ENCODE data around the gene LMNB1.

LMNB1 gene

DNA sequence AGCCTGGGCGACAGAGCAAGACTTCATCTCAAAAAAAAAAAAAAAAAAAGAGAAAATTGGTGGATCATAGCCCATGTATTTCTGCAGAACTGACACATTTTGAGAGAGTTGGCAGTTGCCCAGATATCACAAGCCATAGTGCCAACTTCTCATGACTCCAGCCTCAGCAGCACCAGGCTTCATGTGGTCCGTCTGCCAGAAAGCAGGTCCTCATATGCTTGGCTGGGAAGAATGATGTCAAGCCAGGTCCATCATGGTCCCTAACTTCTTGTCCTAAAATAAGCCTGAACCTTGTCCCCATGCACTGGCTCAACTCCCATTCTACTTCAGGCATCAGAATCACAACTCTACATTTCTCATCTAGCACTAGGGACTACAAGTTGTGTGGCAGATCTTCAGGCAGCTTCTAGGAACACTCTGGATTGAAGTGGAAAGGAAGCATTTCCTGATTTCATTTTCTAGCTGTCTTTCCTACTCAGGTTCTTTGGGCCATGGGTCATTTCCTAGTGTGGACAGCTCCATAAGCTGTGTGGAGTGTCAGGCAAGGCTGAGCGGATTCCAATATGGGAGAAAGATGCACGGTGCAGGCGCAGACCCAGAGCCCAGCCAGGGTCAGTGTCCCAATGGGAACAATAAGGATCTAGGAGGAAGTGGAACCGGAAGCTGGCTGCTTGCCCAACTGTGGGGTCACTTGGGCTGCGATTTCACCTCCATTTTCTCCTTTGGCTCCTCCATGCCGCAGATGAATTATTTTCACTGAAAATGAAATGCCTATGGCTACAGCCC is 90.1 kb downstream of the LMNB1 start:
- no peaks in the 10 kb centered on the region for H3K27me3 ChIP-seq (replicated peaks; ENCODE audit: control insufficient read depth, insufficient read depth, low read length)
- TF ChIP-seq, protein P1, sequence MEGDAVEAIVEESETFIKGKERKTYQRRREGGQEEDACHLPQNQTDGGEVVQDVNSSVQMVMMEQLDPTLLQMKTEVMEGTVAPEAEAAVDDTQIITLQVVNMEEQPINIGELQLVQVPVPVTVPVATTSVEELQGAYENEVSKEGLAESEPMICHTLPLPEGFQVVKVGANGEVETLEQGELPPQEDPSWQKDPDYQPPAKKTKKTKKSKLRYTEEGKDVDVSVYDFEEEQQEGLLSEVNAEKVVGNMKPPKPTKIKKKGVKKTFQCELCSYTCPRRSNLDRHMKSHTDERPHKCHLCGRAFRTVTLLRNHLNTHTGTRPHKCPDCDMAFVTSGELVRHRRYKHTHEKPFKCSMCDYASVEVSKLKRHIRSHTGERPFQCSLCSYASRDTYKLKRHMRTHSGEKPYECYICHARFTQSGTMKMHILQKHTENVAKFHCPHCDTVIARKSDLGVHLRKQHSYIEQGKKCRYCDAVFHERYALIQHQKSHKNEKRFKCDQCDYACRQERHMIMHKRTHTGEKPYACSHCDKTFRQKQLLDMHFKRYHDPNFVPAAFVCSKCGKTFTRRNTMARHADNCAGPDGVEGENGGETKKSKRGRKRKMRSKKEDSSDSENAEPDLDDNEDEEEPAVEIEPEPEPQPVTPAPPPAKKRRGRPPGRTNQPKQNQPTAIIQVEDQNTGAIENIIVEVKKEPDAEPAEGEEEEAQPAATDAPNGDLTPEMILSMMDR (IDR thresholded peaks at IDR 0.05; ENCODE audit: insufficient read depth, low read length, poor library complexity, severe bottlenecking) = no peak
- no peak for DNase-seq (ENCODE audit: extremely low read depth, insufficient read length)
- no peak overlapping the region for H3K4me3 ChIP-seq (replicated peaks; ENCODE audit: low read depth, low read length)
- H3K36me3 ChIP-seq (ENCODE audit: control insufficient read depth, insufficient read depth, low read length) = no peaks in the 10 kb centered on the region

DNA sequence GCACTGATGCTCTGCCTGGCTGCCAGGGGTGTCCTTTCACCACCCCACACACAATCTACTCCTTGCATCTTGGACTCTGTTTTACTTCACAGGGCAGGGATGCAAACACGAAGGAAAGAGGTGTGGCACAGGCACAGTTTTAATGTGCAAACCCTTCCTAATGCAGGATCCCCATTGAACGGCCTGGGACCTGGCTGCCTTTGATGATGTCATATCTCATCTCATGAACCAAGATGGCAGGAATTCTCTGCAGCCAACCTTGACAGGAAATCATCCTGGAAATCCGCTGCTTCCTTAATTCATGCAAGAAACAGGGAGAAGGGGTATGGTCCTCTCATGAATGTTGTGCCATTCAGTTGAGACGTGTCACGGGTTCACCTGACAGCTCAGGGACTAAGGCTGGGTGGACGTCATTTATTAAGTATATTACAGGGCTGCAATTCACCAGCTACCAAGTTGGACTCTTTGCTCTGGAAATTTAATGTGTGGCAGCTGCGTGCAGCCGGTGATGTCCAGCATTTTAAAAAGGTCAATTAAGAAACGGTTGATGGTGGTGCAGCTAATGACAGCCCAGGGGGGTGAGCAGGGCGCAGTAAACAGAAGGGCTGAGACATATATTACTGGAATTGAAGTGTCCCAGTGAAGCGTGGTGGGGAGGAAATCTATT is 91.5 kb downstream of the LMNB1 start:
- TF ChIP-seq, protein P1 (IDR thresholded peaks at IDR 0.05; ENCODE audit: insufficient read depth, low read length, poor library complexity, severe bottlenecking) = no peak
- Histone ChIP-seq H3K36me3 (ENCODE audit: control insufficient read depth, insufficient read depth, low read length) (no peaks in the 10 kb centered on the region), H3K4me3 (replicated peaks; ENCODE audit: low read depth, low read length) (no peak overlapping the region), H3K27me3 (replicated peaks; ENCODE audit: control insufficient read depth, insufficient read depth, low read length) (no peaks in the 10 kb centered on the region)
- DNase-seq (ENCODE audit: extremely low read depth, insufficient read length) = no peak

DNA sequence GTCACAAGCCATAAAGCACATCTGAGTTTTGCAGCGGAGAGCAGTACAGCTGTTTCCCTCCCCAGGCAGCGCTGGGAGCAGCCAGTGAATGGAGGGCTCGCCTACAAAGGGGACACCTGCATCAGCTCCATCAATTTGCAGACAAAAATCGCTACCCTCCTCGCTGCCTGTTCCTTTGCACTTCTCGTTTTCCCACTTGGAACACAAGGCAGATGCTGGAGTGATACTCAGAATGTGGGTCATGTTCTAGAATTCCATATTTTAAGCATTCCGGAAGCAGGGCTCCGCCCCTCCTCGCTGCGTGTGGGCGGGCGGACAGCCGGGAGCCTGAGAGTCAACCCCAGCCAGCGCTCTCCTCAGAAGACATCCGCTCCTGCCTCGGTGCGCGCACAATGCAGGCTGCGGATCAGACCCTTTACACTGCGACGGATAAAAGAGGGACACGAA is 92.1 kb downstream of the LMNB1 start:
- Histone ChIP-seq H3K36me3 (ENCODE audit: control insufficient read depth, insufficient read depth, low read length) (no peaks in the 10 kb centered on the region), H3K27me3 (replicated peaks; ENCODE audit: control insufficient read depth, insufficient read depth, low read length) (no peaks in the 10 kb centered on the region), H3K4me3 (replicated peaks; ENCODE audit: low read depth, low read length) (no peak overlapping the region)
- TF ChIP-seq, protein P1 (IDR thresholded peaks at IDR 0.05; ENCODE audit: insufficient read depth, low read length, poor library complexity, severe bottlenecking) = no peak
- DNase-seq (ENCODE audit: extremely low read depth, insufficient read length) = peak; percentile 13

DNA sequence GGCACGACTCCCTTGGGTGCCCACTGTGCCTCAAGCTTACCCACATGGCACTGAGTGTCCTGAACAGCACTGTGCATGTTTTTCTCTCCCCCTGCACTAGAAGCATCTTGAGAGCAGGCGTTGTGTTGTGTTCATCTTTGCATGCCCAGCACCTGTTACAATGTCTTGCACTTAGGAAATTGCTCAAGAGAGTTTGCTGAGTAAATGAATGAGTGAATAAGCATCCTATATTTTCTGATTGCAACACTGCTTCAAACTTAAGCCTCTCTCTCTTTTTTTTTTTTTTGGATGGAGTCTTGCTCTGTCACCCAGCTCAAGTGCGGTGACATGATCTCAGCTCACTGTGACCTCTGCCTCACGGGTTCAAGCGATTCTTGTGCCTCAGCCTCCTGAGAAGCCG is 94.5 kb downstream of the LMNB1 start:
- H3K27me3 ChIP-seq (replicated peaks; ENCODE audit: control insufficient read depth, insufficient read depth, low read length) = no peaks in the 10 kb centered on the region
- TF ChIP-seq, protein P1 (IDR thresholded peaks at IDR 0.05; ENCODE audit: insufficient read depth, low read length, poor library complexity, severe bottlenecking) = no peak
- H3K36me3 ChIP-seq (ENCODE audit: control insufficient read depth, insufficient read depth, low read length) = no peaks in the 10 kb centered on the region
- H3K4me3 ChIP-seq (replicated peaks; ENCODE audit: low read depth, low read length) = no peak overlapping the region
- DNase-seq (ENCODE audit: extremely low read depth, insufficient read length) = no peak

DNA sequence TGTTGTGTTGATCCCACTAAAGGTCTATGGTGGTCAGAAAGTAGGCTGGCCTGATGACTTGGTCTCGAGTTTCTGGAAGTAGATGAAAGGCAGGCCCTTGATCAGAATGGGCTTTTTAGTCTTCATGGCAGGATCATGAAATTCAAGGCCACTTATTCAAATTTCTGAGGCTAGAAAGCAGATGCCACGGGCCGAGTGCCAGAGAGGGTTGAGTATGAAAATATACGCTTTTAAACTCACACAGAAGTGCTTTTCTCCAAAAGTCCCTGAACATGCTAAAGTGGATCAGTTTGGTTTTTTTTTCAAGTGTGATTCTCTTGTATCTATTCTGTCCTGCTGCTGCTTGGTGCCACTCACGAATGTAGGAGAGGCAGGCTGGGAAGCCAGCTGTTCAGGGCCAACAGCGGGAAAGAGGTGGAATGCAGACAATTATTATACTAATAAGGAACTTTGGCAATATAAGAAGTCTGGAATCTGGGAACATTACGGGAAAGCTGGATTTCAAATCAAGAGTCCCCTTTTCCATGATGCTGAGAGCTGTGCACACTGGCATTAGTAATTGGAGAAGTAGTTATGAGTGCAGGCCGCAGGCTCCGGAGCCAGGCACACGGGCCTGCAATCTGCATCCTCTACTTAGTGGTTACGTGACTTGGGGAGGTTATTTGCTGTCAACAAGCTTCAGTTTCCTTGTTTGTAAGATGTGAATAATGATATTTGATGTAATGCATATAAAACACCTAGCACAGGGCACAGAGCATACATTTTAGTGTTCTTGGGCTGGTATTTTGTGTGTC is 95.8 kb downstream of the LMNB1 start:
- Histone ChIP-seq H3K4me3 (replicated peaks; ENCODE audit: low read depth, low read length) (no peak overlapping the region), H3K27me3 (replicated peaks; ENCODE audit: control insufficient read depth, insufficient read depth, low read length) (no peaks in the 10 kb centered on the region), H3K36me3 (ENCODE audit: control insufficient read depth, insufficient read depth, low read length) (no peaks in the 10 kb centered on the region)
- DNase-seq (ENCODE audit: extremely low read depth, insufficient read length) = no peak
- TF ChIP-seq, protein P1 (IDR thresholded peaks at IDR 0.05; ENCODE audit: insufficient read depth, low read length, poor library complexity, severe bottlenecking) = no peak
